NCI-H1092 treated with DMSO at 0.1 percent for 48 hours (cell line): ENCODE data around the gene ARID5B.
"Not testable (repeated sequence)": the region's sequence is repeated elsewhere in the genome, so short reads cannot be mapped to it uniquely, and the experiment has no call there.

Source experiments
- DNase-seq: peaks from one replicate; lab custom pipeline; 2025; lab: John Stamatoyannopoulos, UW

Gene ARID5B

DNA sequence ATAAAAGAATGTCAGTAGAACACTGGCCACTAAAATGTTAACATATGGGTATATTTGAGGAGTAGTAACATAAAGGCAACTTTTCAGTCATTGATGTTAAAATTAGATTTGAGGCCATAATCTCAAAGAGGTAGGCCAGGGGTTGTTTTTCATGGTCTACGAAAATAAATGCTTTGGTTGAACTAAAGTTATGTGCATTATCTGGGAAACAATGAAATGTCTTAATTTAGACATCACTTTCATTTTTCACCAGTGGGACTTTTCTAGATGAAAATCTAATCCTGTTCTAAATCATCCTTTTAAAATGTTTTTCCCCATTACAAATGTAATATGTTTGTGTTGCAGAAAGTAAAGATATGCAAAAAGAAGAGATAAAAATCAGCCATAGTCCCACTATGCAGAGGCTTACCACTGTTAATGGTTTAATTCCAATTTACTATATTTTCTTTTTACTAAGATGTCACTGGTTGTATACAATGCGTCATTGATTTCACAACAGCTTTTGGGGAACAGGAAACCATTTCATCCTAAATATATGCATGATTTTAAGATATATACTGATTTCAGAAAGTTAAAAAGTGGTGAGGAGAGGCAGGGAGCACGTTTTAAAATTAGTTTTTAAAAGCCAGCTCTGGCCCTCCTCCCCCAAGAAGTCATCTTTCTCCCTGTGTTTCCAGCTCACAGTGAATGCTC lies 64.3 kb downstream of the ARID5B start:
- no peak for DNase-seq

DNA sequence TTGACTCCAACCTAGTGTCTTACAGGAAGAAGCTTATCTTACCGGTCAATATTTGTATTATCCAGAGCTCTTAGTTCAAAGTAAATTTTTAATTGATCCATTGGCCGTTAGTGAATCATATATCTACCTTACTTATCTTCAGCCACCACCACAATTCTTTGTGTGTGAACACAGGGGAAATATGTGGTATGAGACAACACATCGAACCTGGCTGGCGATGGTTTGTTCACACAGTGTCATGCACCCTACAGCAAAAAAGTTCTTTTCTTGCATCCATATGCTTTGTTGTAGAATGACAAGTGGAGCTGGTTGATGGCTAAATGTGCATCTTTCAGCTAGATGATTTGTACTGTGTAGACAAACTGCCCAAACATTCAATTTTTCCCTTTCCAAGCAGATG lies 65.8 kb downstream of the ARID5B start:
- DNase-seq, result no peak

DNA sequence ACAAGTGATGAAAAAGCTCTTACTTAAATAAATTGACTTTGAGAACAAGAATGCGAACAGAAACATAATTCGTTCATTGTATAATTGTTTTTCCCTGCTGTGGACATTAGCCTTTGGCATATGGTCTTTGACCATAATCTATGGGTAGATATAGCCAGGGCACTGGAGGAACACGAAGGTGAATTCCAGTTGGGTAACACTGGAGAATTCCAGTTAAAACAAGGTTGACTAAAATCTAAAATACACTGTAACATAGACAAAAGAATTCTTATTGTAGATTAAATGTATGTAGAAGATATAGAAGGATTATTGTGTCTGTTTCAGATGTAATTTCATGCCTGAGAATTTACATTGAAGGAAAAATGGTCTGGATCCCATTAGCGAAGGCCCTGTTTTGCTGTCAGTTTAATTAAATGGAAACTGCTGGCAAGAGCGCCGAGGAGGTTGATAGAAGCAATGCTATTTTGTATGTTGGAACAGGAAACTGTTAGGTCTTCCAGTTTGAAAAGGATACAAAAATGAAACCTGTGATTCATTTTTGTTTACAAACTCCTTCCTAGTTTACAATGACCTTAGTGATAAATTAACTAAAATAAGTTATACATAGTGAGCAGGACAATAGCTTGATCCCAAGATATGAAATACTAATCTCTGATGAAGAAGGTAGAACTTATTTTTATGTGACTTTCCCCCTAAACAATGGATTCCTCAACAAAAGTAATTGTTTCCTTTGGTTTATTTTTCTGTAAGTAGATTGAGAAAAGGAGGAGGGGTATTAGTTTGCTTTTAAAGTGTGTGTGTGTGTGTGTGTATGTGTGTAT lies 68.9 kb downstream of the ARID5B start:
- DNase-seq, result no peak

GRCh38 chr10:61971003-61971325 lies 69.5 kb downstream of the ARID5B start:
- no peak for DNase-seq

DNA sequence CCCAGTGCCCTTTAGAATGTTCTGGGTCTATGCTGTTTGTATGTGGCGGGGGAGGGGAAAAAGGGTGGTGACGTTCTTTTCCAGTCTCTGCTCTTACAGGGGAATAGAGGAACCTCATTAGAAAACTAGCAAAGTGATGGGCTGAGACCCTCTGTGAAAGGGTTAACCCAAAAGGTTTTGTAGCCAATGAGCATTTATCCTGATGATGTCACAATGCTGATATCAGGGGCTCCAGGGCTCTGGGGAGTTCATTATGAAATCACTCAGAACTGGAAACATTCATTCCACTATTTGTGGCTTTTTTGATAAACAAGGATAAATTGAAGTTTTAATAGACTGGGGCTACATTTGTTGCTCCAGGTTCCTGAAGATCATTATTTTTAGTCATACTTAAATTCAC lies 71.7 kb downstream of the ARID5B start:
- DNase-seq, result no peak

DNA sequence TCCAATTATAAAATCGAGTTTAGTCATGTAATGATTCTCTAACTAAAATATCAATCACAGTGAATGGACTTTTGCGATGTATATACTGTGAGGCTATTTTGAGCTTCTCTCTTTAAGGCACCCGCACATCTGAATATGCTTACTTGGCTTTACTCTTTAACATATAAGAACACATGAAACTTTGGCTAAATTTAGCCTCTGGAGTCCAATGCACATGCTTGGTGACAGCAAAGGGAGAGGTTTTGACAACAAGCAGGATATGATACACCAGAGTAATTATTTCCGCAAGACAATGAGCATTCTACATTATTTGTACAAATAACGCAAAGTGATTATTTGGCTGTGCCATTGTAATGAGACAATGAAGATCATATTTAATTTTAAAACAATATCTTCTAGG lies 72.4 kb downstream of the ARID5B start:
- no peak for DNase-seq

GRCh38 chr10:61974601-61975390 lies 73.3 kb downstream of the ARID5B start:
- no peak for DNase-seq

DNA sequence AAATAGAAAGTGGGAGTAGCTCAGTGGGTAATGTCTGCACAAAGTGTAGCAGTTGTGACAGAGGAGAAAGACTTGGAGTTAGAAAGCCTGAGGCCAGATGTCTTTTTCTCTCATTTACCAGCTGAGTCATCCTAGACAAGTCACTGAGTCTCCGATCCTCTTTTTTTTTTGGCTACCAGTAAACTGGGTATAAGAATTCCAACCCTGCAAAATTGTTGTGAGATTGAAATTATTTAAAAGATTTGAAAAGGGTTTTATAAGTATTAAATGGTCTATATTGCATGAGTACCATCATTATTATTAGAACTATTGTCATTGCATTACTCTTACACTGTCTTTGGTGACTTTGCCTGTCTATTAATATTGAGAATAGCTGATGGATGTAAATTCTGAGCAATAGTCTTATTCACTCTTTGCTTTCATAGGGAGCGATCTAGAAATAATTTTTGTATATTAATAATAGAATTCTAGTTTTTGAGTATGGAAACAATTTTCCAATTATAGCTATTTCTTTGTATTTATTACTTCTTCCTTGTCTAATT lies 74.0 kb downstream of the ARID5B start:
- no peak for DNase-seq

DNA sequence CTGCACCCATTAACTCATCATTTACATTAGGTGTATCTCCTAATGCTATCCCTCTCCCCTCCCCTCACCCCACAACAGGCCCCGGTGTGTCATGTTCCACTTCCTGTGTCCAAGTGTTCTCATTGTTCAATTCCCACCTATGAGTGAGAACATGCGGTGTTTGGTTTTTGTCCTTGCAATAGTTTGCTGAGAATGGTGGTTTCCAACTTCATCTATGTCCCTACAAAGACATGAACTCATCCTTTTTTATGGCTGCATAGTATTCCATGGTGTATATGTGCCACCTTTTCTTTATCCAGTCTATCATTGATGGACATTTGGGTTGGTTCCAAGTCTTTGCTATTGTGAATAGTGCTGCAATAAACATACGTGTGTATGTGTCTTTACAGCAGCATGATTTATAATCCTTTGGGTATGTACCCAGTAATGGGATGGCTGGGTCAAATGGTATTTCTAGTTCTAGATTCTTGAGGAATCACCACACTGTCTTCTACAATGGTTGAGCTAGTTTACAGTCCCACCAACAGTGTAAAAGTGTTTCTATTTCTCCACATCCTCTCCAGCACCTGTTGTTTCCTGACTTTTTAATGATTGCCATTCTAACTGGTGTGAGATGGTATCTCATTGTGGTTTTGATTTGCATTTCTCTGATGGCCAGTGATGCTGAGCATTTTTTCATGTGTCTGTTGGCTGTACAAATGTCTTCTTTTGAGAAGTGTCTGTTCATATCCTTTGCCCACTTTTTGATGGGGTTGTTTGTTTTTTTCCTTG lies 75.6 kb downstream of the ARID5B start:
- DNase-seq, result not testable (repeated sequence)

DNA sequence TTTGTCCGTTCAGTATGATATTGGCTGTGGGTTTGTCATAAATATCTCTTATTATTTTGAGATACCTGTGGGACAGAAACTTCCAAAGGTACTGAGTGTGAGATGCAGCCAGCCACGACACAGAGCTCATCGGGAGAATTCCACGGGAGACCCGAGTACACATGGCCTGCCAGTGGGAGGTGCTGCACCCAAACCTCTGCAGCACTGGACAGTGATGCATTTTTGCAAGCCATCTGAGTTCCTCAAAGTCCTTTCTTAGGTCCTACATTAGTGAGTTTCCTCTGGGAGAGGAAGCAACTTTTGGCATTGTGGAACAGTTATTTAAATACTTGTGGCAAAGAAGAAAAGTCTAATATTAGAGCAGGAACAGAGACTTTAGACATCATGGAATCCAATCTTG lies 77.5 kb downstream of the ARID5B start:
- DNase-seq, result no peak

DNA sequence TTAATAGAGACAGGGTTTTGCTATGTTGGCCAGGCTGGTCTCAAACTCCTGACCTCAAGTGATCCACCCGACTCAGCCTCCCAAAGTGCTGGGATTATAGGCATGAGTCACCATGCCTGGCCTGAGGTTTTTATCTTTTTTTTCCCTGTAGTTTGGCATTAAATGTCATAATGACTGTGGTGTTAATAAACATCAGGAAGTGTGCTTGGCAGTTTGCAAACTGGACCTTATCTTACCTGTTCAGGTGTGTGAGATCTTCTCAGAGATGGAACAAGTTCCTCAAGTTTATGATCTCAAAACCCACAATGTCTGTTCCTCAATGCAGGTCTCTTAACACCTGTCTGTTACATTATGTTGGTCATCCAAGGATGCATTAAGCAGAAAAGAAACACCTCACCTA lies 80.0 kb downstream of the ARID5B start:
- no peak for DNase-seq

DNA sequence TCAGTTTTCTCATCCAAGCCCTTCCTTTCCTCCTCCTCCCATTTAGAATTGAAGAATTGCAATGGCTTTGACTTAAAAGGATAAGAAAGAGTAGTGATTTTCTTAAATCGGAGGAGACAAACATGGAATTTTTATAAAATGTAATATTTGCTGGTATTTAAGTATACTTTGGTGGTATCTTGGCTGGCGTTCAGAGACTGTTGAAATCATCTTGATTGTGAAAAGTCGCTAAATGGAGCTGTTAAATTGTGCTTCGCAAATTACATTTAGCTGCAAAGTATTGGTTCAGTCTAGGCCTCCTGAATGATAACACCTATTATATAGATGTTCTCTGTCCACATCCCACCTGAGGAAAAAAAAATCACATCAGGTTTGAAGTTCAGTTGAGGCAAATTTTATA lies 81.8 kb downstream of the ARID5B start:
- no peak for DNase-seq

DNA sequence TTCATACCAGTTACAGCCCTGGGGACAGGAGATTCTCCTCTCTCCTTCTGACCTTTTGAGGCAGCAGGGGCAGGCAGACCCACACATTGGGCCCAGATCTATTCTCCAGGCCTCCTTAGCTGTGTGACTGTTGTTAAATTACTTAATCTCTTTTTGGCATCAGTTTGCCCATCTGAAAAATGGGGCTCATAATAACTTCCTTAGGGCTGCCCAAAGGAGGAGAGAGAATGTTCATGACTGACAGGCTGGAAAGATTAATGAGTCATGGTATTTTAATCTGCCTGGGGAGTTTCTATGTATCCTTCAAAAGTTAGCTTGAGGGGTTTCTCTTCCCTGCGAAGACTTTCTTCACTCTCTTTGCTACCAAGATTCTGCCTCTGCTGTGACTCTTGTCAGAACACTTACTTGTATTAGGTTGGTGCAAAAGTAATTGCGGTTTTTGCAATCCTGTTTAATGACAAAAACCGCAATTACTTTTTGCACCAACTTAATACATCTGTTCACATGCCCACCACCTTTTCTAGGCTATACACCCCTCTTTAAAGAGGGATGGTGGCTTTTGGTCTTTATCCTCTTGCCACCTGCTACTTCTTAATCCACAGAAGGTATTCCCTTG lies 83.4 kb downstream of the ARID5B start:
- DNase-seq, result no peak

DNA sequence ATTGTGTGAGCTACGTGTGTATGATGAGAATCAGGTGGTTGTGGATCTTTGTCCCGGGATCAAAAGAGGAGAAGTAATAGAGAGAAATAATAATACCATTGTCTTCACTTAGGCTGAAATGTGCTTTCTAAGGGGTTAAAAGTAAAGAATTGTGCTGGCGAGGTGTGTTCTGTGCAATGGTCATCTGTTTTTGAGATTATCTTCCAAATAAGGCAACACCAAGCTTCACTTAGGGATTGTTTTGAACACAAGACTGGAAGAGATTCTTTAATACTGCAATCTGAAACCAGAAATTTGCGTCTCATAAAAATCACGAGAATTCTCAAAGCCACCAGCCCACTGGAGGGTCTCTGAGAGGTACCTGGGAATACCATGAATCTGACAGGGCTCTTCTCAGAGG lies 84.2 kb downstream of the ARID5B start:
- DNase-seq, result no peak

- DNase-seq, result no peak
These were observed 84.9 kb downstream of the ARID5B start for GRCh38 chr10:61986382-61986781.

DNA sequence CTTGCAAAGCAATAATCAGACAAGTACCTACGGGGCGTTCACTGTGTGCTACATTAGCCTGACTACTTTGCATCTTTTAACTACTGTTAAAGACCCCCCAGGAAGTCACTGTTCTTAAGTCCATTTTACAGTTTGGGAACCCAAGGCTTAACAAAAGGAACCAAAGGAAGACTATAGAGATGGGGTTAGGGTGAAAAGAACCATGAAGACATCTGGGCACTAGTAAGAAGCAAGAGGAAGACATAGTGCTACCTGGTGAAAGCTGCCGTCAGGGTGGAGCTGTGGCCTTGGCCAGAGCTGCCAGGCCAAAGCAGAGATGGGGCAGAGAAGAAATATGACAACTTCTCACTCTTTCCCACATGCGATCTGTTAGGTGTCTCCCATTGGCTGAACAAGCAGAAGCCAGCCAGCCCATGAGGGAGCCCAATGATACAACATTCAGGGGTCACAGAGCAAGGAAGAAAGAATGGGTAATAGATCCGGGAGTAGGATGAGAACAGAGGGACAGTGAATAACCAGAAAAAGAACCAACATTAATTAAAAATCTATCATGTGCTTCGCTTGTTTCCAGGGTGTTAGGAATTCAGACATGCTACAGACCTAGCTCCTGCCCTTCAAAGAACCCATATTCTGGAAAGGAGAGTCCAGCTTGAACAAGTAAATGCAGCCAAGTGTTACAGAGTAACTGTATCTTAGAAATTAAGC lies 85.4 kb downstream of the ARID5B start:
- no peak for DNase-seq

- DNase-seq, result no peak
These were observed 86.0 kb downstream of the ARID5B start for GRCh38 chr10:61987537-61987936.

DNA sequence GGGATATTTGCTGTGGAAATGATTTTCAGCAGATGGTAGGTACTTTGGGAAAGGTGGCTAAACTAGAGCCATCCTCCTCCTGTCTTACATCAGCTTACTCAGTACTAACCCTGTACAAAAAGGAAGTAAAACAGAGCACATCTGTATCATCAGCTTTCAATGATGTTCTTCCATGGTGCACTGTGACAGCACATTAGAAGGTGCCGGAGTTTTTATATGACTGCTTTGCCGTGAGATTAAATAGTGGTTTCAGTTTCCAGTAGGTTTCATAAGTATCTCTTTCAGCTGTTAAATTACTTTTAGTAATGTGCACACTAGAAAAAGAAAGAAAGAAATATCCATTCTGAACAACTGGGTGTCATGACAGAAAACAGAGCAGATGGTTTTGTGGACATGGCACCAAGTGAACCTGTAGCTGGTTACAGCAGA lies 86.5 kb downstream of the ARID5B start:
- DNase-seq, result no peak

DNA sequence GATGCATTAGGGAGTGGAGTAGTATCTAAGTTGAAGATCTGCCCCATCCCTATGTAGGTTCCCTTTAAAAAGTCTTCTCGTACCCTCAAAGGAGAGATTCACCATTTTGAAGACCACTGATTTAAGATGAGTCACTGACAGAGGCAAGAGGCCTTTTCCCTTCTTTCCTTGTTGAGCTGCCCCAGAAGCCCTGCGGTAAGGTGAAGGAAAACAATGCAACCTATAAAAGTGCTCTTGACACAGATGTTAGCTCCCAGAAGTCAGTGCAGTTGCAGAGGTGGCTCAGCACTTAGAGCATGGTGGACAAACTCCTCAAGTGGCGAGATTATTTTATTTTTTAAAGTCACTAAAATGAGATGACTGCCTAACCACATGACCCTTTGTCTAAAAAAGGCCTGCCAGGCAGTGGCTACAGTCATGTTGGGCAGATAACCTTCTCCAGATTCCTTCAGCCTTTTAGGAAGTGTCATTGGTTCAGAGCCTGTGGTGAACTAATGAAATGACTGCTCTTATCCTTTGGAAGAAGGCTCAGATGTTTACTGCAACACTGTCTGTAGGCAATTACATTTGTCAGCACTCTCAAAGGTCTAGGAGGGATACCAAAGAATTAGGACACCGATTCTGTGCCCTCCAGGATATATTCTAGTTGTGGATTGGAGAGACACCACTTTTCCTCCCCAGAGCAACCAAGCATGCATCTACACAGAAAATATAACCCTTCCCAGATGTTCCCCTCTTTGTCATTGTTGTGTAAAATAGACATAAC lies 88.7 kb downstream of the ARID5B start:
- DNase-seq, result no peak

- no peak for DNase-seq
These were observed 89.2 kb downstream of the ARID5B start for GRCh38 chr10:61990761-61991135.
